Upper lobe of left lung (tissue), 4 donors: Measurements from ENCODE around the gene TRPM2.

Experiments
- CTCF ChIP-seq, 6 experiments: fragments of 450-650 bp in 4 of 6; fragments of 200-600 bp in 2 of 6; sonication (generic) in 2 of 6; IDR thresholded peaks; one replicate each; pipeline ENCODE4 v1.5.1; 2016 to 2019; ENCODE audit warnings: antibody characterized with exemption in 6 of 6
- POLR2A ChIP-seq, 4 donors: fragments of 450-650 bp; IDR thresholded peaks; one replicate each; pipeline ENCODE4 v1.5.1; 2016 to 2017; ENCODE audit warnings: antibody characterized with exemption in 4 of 4, mild to moderate bottlenecking in 2 of 4
- POLR2AphosphoS5 ChIP-seq, 2 donors: sonication (generic); formaldehyde crosslinking; IDR thresholded peaks; one replicate each; pipeline ENCODE4 v1.5.1; 2017; ENCODE audit warnings: antibody characterized with exemption in 2 of 2

- TF ChIP-seq POLR2AphosphoS5 (IDR thresholded peaks at IDR 0.05) (no peak), CTCF (IDR thresholded peaks at IDR 0.05) (no peak), POLR2A (IDR thresholded peaks at IDR 0.05) (no peak)
These were observed 19.2 kb downstream of the TRPM2 start for GRCh38 chr21:44372616-44373015.
